GM10847 (cell line): ENCODE results near the gene RFX2.

ENCODE experiments used
- POLR2A ChIP-seq: IDR thresholded peaks from 2 replicates; pipeline ENCODE4 v1.6.1; 2011; ENCODE audit not compliant: insufficient read length; ENCODE audit errors: extremely low read depth

RFX2 gene

DNA sequence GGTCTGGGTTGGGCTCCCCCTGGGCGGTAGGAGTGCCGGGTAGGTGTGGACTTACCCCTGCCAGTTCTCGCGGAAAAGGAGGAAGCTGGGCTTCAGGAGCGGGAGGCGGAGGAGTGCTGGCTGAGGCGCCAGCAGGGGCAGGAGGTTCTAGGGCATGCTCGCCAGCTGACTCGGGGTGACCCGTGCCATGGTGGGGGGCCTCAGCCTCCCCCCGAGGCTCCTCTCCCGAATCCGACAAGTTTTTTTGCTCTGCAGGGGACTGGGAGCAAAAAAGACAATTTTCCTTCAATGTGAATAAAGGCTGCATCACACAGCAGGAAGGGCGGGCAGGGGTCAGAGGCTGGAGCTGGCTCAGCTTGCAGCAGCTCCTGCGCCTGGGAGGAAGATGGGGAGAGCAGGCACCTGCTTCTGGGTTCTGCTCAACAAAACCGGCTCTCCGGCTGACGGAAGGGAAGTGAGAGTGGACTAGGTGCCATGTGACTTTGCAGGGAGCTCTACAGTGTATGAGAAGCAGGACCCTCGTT, 158.9 kb downstream of the RFX2 start:
- no peak for TF ChIP-seq POLR2A

DNA sequence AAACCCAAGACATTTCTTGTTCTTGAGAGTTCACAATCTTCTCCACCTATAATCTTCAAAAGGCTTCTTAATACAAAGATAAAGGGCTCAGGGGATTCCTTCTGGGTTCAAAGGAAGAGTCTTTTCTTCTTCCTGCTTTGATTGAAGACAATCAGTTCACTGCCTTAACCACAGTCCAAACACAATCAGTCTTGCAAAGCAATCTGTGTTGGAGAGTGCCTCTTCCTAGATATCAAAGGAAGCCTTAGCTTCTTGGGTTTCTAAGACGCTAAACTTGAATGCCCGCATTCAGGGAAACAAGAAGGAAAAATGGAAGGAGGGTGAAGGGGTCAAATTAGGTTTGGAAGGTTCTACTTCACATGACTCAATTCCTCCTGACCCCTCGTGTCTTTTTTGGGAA, 159.6 kb downstream of the RFX2 start:
- TF ChIP-seq POLR2A = no peak

DNA sequence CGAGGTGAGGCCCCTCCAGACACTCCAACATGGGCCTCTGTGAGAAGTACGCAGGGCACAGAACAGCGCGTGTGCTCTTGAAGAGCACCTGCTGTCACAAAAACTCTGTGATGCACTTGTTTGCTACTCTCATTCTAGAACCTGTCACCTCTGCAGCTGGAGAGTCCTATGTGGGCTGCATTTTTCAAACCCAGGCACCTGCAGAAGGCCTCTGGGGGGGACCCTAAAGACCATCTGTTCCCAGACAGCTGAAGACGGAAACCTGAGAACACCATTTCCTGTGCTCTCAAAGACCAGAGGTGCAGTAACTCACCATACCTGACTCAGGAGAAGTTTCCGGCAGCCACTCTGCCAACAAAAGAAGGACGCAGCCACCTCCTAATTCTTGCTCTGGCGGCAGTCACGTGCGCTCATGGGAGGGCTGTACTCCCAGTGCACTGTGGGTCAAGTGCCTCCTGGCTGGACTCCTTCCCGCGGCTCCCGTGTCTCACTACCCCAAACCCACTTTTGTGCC, 160.5 kb downstream of the RFX2 start:
- no peak for TF ChIP-seq POLR2A

DNA sequence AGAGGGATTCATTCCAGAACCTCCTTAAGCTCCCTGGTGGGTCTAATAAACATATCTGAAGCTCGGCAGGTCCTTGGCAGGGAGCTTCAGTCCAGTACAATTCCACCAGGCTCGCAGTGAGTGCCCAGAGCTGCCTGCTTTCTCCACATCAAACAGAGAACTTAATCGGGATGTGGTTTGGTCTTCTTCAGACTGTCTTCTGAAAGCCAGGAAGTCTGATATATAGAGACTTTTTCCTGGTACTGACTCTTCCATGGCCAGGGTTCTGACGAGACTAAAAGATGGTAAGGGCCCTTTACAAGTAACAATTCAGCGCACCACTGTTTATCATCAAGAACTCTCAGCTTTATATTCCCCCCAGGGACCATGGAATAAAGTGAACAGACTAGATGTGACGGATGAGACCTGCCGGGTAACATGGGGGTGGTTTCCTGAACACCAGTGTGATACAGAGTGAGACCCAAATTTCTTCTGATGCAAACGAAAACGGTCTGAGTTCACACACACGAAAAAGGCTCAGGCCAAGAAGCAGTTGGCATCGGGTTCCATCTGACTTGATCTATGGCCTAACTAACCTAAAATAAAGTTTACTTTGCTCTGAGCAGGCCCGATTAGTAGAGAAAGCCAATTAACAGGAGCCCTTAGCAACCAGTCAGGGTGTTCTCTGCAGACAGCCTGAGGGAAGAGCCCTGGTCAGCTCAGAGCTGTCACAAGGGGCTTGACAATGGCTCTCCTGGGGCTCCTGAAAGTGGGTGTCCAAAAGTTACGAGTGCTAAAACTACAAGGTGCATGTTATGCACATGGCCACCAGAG, 161.3 kb downstream of the RFX2 start:
- no peak for TF ChIP-seq POLR2A

DNA sequence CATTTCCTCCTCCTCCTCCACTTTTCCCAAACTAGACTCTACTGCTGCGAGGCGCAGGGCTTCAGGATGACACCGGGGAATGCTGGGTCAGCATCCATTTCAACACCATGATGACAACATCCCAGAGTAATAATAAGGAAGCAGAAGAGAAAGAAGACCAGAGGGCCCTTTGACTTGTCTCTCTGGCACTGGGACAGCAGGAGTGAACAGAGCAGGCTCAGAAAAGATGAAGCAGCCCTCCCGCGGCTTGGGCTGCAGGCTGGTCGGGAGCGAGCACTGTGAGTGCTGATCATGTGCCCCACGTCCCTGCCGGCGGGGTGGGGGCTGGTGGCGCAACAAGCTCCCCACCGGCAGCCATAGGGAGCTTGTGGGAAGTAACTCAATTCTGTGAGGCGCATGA, 162.9 kb downstream of the RFX2 start:
- no peak for TF ChIP-seq POLR2A

DNA sequence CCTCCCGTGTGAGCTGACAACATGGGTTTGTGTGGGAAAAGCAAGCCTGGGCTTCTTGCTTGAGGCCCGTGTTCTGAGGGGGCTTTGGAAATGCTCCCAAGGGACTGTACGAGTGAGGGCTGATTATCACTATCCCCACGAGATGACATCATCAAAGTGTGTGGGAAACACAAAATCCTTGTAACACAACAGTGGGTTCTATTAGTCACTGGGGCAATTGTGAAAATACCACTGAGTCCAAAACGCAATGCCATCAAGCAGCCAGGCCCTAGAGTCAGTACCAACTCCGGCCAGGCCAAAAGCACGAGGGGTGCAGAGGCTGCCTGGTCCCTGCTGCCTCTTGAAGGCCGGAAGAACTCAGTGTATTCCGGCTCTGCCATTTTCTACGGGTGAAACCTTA, 166.7 kb downstream of the RFX2 start:
- TF ChIP-seq POLR2A = no peak
